Body of pancreas (tissue), 4 donors: ENCODE results near the gene HBA2.

Experiments used
- POLR2A ChIP-seq, 3 donors: fragments of 450-650 bp; IDR thresholded peaks; one replicate each; pipeline ENCODE4 v1.6.1; 2016; ENCODE audit warnings: antibody characterized with exemption in 3 of 3, mild to moderate bottlenecking in 2 of 3
- TF ChIP-seq, protein P1 (sequence below), 7 experiments: fragments of 450-650 bp in 4 of 7; fragments of 200-600 bp in 3 of 7; sonication (generic) in 3 of 7; IDR thresholded peaks; one replicate each; pipeline ENCODE4 v1.5.1; 2016 to 2019; ENCODE audit warnings: antibody characterized with exemption in 7 of 7

DNA sequence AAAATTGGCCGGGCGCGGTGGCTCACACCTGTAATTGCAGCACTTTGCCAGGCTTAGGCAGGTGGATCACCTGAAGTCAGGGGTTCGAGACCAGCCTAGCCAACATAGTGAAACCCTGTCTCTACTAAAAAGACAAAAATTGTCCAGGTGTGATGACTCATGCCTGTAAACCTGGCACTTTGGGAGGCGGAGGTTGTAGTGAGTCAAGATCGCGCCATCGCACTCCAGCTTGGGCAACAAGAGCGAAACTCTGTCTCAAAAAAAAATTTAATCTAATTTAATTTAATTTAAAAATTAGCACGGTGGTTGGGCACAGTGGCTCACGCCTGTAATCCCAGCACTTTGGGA is 6.0 kb downstream of the HBA2 start:
- TF ChIP-seq POLR2A (IDR thresholded peaks at IDR 0.05): no peak
- TF ChIP-seq, protein P1, sequence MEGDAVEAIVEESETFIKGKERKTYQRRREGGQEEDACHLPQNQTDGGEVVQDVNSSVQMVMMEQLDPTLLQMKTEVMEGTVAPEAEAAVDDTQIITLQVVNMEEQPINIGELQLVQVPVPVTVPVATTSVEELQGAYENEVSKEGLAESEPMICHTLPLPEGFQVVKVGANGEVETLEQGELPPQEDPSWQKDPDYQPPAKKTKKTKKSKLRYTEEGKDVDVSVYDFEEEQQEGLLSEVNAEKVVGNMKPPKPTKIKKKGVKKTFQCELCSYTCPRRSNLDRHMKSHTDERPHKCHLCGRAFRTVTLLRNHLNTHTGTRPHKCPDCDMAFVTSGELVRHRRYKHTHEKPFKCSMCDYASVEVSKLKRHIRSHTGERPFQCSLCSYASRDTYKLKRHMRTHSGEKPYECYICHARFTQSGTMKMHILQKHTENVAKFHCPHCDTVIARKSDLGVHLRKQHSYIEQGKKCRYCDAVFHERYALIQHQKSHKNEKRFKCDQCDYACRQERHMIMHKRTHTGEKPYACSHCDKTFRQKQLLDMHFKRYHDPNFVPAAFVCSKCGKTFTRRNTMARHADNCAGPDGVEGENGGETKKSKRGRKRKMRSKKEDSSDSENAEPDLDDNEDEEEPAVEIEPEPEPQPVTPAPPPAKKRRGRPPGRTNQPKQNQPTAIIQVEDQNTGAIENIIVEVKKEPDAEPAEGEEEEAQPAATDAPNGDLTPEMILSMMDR (IDR thresholded peaks at IDR 0.05): no peak
